GM19025 (cell line): ENCODE data around the gene IL12B.
"Not testable (repeated sequence)": the region's sequence is repeated elsewhere in the genome, so short reads cannot be mapped to it uniquely, and the experiment has no call there.

Experiments
- ATAC-seq: cut with Tn5 transposase; IDR thresholded peaks from one replicate; pipeline ENCODE4 v1.9.1; 2021; ENCODE audit warnings: mild to moderate bottlenecking, low read depth, moderate library complexity; ENCODE audit not compliant: unreplicated experiment

Gene IL12B

DNA sequence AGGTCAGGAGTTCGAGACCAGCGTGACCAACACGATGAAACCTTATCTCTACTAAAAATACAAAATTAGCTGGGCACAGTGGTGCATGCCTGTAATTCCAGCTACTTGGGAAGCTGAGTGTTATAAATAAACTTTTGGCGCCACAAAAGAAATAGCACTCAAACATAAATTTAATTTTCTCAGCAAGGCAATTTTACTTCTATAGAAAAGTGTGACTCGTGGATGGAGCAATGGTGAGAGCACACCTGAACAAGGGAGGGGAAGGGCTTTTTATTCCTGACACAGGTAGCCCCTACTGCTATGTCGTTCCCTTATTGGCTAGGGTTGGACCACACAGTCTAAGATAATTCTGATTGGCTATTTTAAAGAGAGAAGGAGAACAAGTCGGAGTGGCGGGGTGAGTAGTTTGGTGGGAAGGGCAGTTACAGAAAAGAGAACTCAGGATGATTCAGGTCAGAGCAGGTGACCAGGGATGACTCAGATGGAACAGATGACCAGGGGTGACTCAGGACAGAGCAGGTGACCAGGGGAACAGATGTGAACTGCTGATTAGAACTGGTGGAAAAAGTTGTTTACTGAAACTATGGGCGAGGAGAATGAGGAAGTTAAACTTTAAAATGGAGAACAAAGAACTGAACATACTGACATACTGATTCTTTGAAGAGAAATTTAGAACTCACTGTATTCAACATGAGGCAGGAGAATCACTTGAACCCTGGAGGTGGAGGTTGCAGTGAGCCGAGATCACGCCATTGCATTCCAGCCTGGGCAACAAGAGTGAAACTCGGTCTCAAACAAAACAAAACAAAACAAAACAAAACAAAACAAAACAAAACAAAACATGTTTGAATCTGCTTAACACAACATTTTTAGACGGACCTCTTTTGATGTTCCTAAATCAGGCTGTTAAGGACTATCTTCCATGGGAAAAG lies 28.1 kb downstream of the IL12B start:
- ATAC-seq: not testable (repeated sequence)

DNA sequence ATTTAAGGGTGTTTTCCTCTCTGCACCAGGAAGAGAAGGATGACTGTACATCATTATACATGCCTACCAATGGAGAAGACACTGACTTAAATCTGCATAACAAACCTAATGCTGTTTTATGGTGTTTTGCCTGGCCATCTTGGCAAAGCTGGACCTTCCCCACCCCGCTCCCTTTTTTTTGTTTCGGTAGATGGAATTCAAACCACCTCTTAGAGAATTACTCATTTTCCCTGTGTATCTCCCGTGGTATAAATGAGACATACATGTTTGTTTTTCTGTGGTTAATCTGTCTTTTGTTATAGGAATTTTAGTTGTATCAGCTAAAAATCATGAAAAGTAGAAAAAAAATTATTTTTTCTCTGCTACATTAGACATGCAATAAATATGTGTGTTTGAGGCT lies 28.8 kb downstream of the IL12B start:
- ATAC-seq: no peak

DNA sequence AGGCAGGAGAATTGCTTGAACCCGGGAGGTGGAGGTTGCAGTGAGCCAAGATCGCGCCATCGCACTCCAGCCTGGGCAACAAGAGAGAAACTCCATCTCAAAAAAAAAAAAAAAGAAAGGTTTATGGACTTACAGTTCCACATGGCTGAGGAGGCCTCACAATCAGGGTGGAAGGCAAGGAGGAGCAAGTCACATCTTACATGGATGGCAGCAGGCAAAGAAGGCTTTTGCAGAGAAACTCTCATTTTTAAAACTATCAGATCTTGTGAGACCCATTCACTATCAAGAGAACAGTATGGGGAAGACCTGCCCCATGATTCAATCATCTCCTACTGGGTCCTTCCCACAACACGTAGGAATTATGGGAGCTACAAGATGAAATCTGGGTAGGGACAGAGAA lies 33.0 kb downstream of the IL12B start:
- ATAC-seq: not testable (repeated sequence)

DNA sequence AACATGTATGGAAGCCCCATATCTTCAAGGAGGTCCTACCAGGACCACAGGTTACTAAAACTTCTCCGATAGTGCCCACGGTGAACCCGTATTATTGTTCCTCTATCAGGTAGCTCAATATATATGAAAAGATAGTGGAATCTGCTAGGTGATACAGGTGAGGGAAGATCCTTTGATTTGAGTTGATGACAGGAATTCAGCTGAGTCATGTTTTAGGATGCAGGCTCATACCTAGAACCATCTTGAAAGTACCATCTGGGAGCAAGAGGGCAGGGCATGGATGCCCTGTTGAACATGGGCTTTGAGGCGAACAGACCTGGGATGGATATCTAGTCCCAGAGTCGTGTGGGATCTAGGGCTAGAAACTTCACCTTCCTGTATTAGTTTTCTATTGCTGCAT lies 35.4 kb downstream of the IL12B start:
- ATAC-seq: no peak

DNA sequence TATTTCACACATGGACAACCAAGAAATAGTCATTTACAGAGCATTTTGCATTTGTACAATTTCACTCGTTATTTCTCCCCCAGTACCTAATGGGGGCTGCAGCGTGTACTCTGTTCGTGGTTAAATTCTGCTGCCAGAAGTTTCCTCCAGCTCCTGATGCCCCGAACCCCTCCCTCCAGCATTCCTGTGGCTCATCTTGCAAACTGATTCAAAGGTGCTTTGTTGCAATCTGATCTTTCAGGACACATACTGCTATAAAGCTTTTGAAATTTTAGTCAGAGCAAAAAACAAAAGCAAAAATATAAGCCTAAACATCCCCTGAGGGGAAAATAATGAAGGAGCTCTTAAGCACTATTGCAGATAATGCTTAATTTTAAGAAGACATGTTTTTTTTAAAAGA lies 39.5 kb downstream of the IL12B start:
- ATAC-seq: no peak

DNA sequence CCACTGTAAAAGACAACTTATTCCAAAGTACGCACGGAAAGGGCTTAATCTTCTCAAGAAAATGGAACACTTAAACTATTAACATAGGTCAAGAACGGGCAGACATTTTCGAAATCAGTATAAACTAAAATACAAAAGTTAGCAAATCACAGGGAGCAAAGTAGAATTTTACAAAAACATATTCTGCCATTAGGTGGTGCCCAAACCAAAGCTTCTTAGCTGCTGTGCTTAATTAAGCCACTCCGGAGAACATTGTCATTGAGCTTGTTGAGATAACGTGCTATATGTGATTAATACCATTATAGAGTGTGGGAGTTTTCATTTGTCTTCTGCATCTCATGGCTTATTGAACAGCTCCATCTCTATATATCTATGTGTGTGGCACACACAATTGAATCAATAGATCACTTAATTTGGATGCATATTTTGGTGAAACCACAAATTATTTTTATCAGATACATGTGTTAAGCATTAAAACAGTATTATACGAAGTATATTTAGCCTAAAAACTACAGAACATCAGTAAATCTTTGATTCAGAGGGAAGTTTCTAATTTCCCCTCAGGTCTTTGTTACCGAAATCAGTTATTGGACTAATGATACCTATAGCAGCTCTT lies 43.8 kb downstream of the IL12B start:
- ATAC-seq: no peak

DNA sequence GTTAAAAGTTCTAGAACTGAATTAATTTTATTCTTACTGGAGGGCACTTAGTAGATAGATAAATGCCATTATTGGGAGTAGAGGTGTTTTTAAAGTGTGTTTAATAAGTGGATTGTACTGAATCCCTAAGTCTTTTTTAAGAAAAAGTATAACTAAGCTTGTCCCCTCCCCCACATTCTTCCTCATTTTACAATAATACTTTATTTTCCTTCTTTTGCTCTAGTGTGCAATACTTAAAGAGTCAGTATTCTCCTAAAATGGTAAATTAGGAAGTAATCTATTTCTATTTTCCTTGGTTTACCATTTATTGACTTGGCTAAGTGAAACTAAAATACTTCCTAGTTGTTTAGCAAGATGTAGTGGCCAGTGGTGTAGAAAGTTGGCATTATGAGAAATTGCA lies 55.6 kb downstream of the IL12B start:
- ATAC-seq: no peak

DNA sequence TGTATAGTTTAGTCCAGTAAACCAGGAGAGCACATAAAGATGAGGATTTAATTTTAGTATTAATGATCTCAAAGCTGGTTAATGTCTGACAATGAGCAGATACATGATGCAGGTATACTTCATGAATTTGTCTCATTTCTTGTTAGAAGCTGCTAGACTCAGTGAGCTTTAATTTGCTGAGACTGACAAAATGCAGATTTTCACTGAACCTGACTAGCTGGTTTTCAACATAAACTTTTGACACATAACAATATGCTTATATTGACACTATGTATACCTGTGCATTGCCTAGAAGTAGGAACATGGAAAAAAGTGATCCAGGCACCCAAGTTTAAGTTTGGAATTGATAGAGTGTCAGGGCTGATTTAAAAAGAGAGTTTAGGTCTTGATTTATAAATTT lies 56.4 kb downstream of the IL12B start:
- ATAC-seq: no peak

DNA sequence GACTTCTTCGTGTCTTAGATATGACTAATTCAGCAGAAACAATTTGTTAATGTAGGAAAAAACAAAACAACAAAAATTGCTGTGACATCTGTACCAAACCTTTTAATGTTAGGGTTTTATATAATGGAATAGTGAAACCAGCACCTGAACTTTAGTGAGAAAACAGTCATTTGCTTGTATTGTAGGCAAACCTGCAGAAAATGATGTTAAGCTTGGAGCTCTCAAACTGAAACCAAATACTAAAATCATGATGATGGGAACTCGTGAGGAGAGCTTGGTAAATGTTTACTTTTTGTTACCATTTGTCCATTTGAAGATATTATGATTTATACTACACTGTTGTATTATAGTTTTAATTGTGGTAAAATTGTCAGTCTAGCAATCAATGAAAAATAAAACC lies 60.6 kb downstream of the IL12B start:
- no peak for ATAC-seq

DNA sequence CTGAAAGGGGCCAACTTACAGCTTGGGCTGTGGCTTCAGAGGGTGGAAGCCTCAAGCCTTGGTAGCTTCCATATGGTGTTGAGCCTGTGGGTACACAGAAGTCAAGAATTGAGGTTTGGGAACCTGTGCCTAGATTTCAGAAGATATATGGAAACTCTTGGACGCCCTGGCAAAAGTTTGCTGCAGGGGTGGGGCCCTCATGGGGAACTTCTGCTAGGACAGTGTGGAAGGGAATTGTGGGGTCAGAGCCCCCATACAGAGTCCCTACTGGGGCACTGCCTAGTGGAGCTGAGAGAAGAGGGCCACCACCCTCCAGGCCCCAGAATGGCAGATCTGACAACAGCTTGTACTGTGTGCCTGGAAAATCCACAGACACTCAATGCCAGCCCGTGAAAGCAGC lies 63.5 kb downstream of the IL12B start:
- ATAC-seq: not testable (repeated sequence)
